Measurements from ENCODE around the gene IFNL4.
"Not testable (repeated sequence)": the region's sequence is repeated elsewhere in the genome, so short reads cannot be mapped to it uniquely, and the experiment has no call there.

Gene IFNL4

DNA sequence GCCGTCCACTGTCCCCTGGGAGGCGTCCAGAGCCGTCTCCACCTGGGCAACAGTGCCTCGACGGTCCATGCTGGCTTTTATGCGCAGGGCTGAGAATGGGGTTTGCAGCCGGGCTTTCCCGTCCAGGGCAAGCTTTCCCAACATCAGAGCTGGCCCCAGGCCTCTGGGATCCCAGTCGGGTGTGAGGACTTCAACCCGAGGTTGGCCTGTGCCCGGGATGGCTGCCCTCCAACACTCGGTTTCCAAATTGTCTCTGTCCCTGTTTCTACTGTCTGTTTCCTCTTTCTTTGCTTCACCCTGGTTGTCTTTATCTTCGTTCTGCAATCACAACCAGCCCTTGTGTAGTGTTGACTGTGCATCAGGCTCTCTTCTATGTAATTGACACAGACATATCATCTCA is at the start of gene IFNL4:
Gene IFNL4, minus strand, starts transcription at position 51 of the 400 bp plus-strand sequence.
- no peak for DNase-seq (ENCODE audit: low read depth)

DNA sequence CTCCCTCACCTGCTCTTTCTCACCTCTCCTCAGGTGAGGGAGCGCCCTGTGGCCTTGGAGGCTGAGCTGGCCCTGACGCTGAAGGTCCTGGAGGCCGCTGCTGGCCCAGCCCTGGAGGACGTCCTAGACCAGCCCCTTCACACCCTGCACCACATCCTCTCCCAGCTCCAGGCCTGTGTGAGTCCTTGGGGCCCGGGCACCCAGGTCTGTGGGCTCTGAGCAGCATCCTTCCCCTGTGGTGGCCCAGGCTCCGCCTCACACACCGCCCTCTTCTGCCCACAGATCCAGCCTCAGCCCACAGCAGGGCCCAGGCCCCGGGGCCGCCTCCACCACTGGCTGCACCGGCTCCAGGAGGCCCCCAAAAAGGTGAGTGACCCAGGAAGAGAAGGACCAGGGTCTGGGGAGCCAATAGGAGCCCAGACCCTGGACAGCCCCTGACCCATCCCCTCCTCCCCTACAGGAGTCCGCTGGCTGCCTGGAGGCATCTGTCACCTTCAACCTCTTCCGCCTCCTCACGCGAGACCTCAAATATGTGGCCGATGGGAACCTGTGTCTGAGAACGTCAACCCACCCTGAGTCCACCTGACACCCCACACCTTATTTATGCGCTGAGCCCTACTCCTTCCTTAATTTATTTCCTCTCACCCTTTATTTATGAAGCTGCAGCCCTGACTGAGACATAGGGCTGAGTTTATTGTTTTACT is 49.4 kb upstream of the IFNL4 start:
- DNase-seq (ENCODE audit: low read depth): peak; percentile 52

DNA sequence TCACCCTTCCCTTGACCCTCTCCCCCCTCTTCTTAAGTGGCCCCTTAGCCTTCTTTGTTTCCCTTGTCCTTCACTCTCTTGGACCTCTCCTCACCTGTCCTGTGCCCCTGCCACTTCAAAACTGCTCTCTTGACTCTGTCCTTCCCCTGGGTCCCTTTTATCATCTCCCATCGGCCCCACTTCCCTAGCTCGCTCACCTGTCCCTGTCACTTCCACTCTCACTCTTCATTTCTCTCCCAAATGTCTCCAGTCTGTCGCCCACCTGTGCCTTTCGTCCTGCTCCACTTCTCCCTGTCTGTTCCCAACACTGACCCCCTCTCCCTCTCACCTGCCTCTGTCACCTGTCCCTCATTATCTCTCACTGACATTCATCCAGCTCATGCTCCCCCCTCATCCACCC is 48.2 kb upstream of the IFNL4 start:
- DNase-seq (ENCODE audit: low read depth): no peak

DNA sequence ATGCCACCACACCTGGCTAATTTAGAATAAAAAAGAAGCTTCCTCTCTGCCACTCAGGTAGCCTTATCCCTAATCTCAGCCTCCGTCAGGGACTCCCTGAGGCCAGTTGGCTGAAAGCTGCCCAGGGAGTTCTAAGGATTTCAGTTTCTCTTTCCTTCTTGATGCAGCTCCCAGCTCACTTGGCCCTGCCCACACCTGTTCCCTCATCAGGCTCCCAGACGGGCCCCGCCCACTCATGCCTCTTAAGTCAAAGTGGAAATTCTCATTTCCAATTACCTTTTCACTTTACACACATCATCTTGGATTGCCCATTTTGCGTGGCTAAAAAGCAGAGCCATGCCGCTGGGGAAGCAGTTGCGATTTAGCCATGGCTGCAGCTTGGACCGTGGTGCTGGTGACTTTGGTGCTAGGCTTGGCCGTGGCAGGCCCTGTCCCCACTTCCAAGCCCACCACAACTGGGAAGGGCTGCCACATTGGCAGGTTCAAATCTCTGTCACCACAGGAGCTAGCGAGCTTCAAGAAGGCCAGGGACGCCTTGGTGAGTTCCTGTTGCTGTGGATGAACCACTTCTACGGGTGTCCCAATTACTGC is 47.5 kb upstream of the IFNL4 start, which contains the start of gene IFNL1:
Gene IFNL1, plus strand, starts transcription at position 353 of the 591 bp plus-strand sequence. Its CDS starts 15 bp downstream, at position 368.
- DNase-seq (ENCODE audit: low read depth): no peak

GRCh38 chr19:39293394-39293793 is 44.7 kb upstream of the IFNL4 start:
- DNase-seq (ENCODE audit: low read depth): no peak

GRCh38 chr19:39284032-39284431 is 35.4 kb upstream of the IFNL4 start:
- no peak for DNase-seq (ENCODE audit: low read depth)

DNA sequence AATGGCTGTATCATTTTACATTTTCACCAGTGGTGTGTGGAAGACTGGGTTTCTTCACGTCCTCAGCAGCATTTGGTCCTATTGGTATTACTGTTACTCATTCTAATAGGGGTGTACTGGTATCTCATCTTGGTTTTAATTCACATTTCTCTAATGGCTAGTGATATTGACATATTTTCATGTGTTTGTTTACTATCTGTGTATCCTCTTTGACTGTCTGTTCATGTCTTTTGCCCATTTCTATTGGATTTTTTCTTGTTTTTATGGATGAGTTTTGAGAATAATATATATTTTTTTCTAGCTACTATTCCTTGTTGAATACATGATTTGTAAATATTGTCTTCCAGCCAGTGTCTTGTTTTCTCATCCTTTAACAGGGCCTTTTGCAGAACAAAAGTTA is 33.4 kb upstream of the IFNL4 start:
- no peak for DNase-seq (ENCODE audit: low read depth)

DNA sequence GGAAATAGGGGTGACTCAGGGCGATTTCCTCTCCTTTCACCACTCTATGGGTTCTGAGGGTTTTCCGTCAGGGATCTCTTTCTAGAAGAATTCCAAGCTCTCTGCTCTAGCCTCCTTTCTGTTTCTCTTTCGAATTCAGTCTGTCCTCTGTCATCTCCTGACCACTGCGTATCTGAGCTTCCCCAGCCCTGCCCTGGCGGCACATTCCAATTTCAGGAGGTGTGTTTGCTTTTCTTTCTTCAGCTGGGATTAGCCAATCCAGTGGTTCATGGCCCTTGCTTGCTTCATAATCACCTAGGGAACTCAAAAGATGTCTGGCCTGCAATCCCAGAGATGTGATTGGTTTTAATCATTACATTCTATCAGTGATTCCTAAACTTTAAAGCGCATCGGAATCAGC is 28.9 kb upstream of the IFNL4 start:
- no peak for DNase-seq (ENCODE audit: low read depth)

GRCh38 chr19:39276740-39277139 is 28.1 kb upstream of the IFNL4 start:
- DNase-seq (ENCODE audit: low read depth): no peak

DNA sequence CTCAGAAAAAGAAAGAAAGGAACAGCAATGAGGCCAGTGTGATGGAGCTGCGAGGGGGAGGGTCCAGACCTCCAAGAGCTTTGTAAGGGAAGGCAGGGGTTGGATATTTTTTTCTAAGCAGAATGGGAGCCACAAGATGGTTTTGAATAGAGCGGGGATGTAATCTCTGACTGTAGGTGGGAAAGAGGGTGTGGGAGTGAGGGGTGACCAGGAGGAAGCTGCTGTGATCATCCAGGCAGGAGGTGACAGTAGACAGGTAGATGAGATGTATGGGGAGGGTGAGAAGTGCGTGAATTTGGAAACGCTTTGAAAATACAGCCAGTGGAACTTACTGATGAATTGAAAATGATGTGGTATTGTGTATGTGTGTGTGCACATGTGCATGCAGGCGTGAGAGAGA is 26.9 kb upstream of the IFNL4 start:
- no peak for DNase-seq (ENCODE audit: low read depth)

DNA sequence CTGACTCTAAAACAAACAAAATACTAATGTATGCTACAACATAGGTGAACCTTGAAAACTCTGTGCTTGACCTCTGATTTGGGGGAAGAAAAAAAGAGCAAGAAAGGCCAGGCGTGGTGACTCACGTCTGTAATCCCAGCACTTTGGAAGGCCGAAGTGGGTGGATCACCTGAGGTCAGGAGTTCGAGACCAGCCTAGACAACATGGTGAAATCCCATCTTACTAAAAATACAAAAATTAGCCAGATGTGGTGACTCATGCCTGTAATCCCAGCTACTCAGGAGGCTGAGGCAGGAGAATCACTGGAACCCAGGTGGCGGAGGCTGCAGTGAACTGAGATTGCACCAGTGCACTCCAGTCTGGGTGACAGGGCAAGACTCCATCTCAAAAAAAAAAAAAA is 25.2 kb upstream of the IFNL4 start:
- DNase-seq (ENCODE audit: low read depth): not testable (repeated sequence)

- no peak for DNase-seq (ENCODE audit: low read depth)
Measured at GRCh38 chr19:39270036-39270871, 21.6 kb upstream of the IFNL4 start.

DNA sequence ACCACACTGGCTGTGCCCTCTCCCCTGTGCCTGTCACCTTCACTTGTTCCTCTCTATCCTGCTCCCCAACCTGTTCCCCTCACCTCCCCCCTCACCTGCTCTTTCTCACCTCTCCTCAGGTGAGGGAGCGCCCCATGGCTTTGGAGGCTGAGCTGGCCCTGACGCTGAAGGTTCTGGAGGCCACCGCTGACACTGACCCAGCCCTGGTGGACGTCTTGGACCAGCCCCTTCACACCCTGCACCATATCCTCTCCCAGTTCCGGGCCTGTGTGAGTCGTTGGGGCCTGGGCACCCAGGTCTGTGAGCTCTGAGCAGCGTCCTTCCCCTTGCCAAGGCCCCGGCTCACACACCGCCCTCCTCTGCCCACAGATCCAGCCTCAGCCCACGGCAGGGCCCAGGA is 20.7 kb upstream of the IFNL4 start:
- DNase-seq (ENCODE audit: low read depth): not testable (repeated sequence)

DNA sequence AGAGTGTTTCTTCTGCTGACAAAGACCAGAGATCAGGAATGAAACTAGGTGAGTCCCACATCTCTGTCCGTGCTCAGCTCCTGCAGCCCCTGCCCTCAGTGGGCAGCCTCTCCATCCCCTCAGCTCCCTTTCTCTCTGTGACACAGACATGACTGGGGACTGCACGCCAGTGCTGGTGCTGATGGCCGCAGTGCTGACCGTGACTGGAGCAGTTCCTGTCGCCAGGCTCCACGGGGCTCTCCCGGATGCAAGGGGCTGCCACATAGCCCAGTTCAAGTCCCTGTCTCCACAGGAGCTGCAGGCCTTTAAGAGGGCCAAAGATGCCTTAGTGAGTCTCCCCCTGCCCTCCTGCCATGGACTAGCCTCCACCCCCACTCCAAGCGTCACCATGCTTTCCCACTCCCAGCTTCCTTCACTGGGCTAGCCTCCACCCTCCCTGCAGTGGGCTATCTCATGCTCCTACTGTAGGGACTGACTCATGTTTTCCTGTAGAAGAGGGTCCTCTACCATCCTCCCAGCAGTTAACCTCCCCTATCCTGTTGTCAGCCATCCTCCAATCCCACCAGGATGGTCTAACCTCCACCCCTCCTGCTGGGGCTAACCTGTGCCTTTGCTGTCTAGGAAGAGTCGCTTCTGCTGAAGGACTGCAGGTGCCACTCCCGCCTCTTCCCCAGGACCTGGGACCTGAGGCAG is 20.0 kb upstream of the IFNL4 start:
- not testable (repeated sequence) for DNase-seq (ENCODE audit: low read depth)

GRCh38 chr19:39268085-39268484 is 19.4 kb upstream of the IFNL4 start, which contains the start of gene IFNL2:
TSS of gene IFNL2 (plus strand) at chr19:39268396. CDS start at chr19:39268569, 173 bp downstream.
- DNase-seq (ENCODE audit: low read depth): not testable (repeated sequence)

GRCh38 chr19:39265321-39265916 is 16.8 kb upstream of the IFNL4 start:
- DNase-seq (ENCODE audit: low read depth): no peak

- no peak for DNase-seq (ENCODE audit: low read depth)
Measured at GRCh38 chr19:39264306-39265290, 15.9 kb upstream of the IFNL4 start.

GRCh38 chr19:39263912-39264305 is 15.3 kb upstream of the IFNL4 start:
- DNase-seq (ENCODE audit: low read depth): no peak

- DNase-seq (ENCODE audit: low read depth): no peak
Measured at GRCh38 chr19:39262496-39262895, 13.8 kb upstream of the IFNL4 start.

DNA sequence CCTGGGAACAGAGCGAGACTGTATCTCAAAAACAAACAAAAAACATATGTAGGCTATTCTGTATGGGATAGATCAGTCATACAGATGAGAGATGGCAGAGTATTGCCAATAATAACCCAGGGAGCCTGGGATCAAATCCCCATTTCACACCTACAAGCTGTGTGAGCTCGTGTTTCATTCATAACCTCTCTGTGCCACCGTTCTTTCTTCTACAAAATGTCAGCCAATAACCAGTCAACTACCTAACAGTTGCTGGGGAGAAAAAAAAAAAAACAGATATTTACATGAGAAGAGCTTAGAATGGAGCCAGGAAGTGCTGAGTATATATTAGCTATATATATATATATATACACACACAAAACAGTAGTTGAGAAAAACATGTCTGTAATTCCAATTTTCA is 13.0 kb upstream of the IFNL4 start:
- DNase-seq (ENCODE audit: low read depth): no peak

DNA sequence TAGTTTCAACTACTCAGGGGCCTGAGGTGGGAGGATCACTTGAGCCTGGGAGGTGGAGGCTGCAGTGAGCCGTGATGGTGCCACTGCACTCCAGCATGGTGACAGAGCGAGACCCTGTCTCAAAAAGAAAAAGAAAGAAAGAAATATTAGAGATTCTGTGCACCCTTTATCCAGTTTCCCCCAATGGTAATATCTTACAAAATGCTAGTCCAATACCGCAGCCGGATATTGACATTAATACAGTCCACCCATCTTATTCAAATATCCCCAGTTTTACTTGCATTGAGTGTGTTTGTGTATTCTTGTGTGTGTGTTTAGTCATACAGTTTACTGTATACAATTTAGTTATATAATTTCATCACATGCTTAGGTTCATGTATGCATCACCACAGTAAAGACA is 8.6 kb upstream of the IFNL4 start:
- no peak for DNase-seq (ENCODE audit: low read depth)

Measured in stimulated activated CD8-positive, alpha-beta memory T cell treated with anti-CD3 and anti-CD28 coated beads, Interleukin-12 subunit alpha, Interleukin-12 subunit beta, amount 100 ng/mL, for 4 hours (primary cell).